Peyer's patch (tissue), 4 donors: Measurements from ENCODE around the gene NYAP1.
"Not testable (repeated sequence)": the region's sequence is repeated elsewhere in the genome, so short reads cannot be mapped to it uniquely, and the experiment has no call there.

ENCODE experiments used
- POLR2A ChIP-seq, 2 donors: fragments of 450-650 bp; IDR thresholded peaks; one replicate each; pipeline ENCODE4 v1.5.1; 2017; ENCODE audit warnings: antibody characterized with exemption in 2 of 2, mild to moderate bottlenecking in 2 of 2, moderate library complexity in 2 of 2
- TF ChIP-seq, protein P1 (sequence below), 6 experiments: fragments of 450-650 bp in 4 of 6; fragments of 200-600 bp in 2 of 6; sonication (generic) in 1 of 6; IDR thresholded peaks; one replicate each; pipeline ENCODE4 v1.5.1; 2017 to 2019; ENCODE audit warnings: antibody characterized with exemption in 6 of 6, mild to moderate bottlenecking in 3 of 6, moderate library complexity in 1 of 6

DNA sequence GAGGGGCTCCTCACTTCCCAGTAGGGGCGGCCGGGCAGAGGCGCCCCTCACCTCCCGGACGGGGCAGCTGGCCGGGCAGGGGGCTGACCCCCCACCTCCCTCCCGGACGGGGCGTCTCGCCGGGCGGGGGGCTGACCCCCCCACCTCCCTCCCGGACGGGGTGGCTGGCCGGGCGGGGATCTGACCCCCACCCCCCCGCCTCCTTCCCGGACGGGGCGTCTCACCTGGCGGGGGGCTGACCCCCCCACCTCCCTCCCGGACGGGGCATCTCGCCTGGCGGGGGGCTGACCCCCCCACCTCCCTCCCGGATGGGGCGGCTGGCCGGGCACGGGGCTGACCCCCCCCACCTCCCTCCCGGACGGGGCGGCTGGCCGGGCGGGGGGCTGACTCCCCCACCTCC lies 39.5 kb downstream of the NYAP1 start:
- TF ChIP-seq, protein P1, sequence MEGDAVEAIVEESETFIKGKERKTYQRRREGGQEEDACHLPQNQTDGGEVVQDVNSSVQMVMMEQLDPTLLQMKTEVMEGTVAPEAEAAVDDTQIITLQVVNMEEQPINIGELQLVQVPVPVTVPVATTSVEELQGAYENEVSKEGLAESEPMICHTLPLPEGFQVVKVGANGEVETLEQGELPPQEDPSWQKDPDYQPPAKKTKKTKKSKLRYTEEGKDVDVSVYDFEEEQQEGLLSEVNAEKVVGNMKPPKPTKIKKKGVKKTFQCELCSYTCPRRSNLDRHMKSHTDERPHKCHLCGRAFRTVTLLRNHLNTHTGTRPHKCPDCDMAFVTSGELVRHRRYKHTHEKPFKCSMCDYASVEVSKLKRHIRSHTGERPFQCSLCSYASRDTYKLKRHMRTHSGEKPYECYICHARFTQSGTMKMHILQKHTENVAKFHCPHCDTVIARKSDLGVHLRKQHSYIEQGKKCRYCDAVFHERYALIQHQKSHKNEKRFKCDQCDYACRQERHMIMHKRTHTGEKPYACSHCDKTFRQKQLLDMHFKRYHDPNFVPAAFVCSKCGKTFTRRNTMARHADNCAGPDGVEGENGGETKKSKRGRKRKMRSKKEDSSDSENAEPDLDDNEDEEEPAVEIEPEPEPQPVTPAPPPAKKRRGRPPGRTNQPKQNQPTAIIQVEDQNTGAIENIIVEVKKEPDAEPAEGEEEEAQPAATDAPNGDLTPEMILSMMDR (IDR thresholded peaks at IDR 0.05) = not testable (repeated sequence)
- TF ChIP-seq POLR2A (IDR thresholded peaks at IDR 0.05) = not testable (repeated sequence)
